Measurements from ENCODE around the gene STAG1.
"Not testable (repeated sequence)": the region's sequence is repeated elsewhere in the genome, so short reads cannot be mapped to it uniquely, and the experiment has no call there.

The STAG1 gene

DNA sequence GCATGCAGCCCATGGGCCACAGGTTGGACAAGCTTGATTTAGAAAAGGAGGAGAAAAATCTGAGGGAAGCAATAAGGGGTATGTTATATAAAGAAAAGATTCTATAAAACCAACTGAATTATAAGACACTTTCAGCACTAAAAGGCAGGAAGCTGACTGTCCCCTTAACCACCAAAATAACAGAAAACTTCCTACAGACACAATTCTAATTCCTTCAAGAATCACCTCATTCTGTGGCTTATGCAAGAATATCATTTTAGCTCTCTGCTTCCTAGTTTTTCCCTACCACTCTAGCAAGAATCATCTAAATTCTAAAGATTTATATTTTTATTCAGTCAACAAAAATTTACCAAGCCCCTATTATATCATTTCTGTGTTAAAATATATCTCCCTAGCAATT is 6.3 kb downstream of the STAG1 start:
- no peak for DNase-seq (ENCODE audit: low read depth, low spot score)

DNA sequence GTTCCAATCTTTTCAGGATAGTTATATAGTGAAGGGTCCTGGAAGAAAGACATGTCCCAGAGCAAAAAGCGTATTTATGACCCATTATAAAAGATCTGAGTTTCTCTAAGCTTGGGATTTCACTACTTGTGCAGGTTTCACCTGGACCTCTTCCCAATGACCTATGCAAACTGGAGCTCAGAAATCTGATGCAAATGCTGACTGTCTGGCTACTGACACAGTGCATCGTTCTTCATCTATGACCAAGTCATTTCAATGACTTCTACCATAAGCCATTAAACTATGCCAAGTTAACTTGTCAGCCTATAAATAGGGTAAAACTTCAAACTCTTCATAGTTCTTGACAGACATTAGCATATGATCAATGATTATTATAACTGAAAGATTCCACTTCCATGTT is 11.1 kb downstream of the STAG1 start:
- no peak for DNase-seq (ENCODE audit: low read depth, low spot score)

DNA sequence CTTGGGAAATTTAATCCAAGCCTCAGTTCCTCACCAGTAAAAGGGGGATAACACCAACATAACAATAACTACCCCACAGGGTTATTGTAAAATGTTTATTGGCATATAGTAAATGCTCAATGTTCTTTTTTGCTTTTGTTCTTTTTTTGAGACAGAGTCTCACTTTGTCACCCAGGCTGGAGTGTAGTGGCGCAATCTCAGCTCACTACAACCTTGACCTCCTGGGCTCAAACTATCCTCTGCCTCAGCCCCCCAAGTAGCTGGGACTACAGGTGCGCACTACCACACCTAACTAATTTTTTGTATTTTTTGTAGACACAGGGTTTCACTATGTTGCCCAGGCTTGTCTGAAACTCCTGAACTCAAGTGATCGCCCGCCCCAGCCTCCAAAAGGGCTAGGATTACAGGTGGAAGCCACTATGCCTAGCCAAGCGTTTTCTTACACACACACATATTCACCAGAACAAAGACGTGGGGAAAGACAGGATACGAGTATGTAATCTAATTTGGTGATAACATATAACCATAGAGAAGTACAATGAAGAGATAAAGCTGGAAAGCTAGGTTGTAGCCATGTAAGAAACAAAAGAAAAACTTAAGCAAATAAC is 11.7 kb downstream of the STAG1 start:
- DNase-seq (ENCODE audit: low read depth, low spot score): no peak

DNA sequence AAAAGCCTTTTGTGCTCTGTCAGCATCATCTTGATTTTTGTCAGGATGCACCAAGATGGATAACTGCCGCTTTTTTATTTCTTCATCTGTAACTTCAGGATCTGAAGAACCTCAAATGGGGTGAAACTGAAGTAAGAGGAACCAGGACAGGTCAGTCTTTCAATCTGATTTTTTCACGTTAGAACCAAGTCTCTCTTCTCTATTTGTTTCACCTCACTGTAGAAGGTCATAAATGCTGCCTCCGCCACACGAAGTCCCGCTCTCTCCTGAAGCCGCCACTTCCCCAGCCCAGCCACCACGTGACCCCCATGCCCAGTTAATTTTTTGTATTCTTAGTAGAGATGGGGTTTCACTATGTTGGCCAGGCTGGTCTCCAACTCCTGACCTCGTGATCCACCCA is 15.2 kb downstream of the STAG1 start:
- DNase-seq (ENCODE audit: low read depth, low spot score): not testable (repeated sequence)

DNA sequence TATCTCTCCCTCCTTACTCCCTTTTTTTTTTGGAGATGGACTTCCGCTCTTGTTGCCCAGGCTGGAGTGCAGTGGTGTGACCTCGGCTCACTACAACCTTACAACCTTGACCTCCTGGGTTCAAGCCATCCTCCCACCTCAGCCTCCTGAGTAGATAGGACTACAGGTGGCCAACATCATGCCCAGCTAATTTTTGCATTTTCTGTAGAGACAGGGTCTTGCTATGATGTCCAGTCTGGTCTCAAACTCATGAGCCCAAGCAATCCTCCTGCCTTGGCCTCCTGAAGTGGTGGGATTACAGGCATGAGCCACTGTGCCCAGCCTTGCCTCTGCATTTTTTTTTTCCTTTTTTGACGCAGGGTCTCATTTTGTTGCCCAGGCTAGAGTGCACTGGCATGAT is 17.1 kb downstream of the STAG1 start:
- DNase-seq (ENCODE audit: low read depth, low spot score): no peak

DNA sequence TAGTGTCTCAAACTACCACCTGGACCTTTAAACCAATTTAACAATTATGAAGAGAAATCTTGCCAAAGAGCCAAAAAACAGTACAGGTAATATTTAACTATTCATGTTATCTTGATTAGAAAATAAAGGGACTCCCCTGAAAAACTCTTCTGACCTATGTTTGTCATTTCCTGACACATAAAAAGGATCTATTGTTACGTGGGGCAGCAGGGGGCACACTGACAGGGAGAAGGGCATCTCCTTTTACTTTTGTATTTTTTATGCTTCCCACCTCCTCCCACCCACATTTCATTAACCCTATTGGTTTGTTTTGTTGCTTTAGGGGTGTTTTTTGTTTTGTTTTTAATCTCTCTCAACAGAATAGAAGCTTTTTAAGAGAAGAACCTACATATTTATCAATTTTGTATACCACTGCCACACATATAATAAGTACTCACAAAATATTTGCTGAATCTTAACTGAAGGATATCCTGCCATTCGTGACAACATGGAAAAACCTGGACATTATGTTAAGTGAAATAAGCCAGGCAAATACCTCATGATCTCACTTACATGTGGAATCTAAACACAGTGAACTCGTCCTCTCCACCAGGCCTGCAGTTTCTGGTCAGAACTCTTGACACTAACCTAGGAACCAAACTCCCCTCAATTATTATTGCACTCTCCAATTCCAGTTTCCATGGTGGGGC is 17.7 kb downstream of the STAG1 start:
- DNase-seq (ENCODE audit: low read depth, low spot score): no peak

DNA sequence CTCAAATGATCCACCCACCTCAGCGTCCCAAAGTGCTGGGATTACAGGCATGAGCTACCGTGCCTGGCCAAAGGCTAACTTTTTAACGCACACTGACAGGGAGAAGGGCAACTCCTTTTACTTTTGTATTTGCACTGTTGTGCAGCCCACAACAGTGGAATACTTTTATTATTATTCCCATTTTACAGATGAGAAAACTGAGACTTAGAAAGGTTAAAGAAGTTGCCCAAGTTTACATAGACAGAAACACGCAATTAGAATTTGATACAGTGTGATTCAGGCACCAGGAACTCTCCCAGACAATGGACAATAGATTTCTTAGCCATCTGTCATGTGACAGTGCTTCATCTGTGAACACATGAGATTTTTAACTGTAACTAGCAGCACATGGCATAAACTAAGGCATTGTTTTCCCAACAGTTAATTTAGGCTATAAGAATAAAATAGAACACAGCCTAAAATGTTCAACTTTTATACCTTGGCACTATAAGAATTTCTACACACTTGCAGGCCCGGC is 18.8 kb downstream of the STAG1 start:
- no peak for DNase-seq (ENCODE audit: low read depth, low spot score)

DNA sequence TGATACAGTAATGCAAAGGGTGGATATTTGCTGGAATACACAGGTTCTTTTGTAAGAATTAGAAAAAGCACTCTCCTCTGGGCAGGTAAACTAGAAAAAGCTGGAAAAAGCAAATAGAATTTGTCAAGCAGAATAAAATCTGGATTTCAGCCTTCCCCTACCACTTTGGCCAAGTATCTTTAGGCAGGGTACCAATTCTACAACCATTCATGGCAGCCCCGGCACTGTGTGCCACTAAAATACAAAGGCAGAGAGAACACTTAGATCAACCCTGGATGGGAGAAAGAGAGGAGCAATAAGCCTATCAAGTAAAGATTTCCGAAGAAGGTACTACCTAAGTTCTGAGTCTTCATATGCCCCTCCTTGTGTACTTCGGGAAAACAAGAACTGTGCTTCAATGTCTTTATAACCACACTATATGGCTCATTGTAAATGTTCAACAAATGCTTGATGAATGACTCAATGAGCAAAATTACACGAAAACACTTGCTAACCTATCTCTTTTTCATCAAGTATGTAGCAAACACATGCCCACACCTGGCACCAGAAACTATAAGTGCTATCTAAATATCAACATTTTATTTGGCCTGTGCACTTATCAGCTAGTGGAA is 20.8 kb downstream of the STAG1 start:
- no peak for DNase-seq (ENCODE audit: low read depth, low spot score)

DNA sequence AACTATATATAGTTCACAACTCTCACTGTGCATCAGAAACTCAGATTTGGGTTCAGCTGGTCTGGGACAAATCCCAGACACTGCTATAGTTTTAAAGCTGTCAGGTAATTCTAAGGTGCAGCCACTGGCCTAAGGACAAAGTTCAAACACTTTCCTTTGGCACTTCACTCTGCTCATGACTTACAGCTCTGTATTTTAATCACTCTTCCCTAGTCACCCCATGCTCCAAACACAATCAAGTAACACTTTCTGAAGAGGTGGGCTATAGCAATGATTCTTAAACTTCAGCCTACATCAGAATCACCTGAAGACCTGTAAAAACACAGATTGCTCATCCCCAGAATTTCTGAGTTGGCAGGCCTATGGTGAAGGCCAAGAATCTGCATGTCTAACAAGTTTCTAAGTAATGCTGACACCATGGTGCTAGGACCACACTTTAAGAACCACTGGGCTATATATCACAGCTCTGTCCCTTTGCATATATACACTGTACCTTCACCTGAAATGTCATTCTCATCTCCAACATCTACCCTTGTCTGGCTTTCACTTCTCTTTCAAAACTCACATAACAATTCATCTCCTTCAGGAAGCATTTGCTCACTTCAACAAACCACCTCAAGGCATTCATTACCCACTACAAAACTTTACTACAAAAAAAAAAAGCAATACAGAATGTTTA is 21.4 kb downstream of the STAG1 start:
- no peak for DNase-seq (ENCODE audit: low read depth, low spot score)

DNA sequence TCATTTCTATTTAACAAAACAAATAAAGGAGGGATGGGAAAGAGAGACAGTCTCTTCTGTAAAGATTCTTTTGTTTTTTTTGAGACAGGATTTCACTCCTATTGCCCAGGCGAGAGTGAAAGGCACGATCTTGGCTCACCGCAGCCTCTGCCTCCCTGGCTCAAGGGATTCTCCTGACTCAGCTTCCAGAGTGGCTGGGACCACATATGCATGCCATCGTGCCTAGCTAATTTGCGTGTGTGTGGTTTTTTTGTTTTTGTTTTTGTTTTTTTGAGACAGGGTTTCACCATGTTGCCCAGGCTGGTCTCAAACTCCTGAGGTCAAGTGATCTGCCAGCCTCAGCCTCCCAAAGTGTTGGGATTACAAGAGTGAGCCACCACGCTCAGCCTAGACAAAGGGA is 23.3 kb downstream of the STAG1 start:
- DNase-seq (ENCODE audit: low read depth, low spot score): no peak

DNA sequence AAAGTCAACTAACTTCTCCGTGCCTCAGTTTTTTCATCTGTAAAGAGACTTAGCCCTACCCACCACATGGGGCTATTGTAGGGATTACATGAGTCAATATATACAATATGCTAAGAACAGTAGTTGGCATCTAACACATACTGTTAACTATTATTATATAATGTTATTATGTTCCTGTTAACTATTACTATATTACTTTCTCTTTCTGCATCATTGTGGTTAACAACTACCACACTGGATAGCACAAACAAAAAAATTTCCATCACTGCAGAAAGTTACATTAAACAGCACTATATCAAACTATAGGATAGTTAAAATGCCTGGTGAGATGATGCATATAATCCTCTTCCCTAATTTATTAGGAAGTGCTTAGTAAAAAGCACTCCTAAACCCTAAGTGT is 23.7 kb downstream of the STAG1 start:
- DNase-seq (ENCODE audit: low read depth, low spot score): no peak

DNA sequence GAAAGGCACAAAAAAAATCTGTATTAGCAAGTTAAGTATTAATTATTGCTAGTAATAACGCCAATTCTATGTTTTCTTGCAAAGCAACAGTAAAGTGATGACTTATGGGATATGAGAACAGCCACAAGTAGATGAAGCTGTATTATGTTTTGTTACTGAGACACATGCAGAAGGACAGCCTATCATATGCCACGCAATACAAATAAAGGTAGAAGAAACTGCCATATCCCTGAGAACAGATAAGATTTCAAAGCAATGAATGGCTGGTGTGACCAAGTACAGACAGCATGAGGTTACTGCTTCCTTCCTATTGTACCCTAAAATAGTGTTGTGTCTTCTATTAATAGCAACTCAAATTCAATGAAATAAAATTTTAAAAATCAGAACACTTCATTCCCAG is 26.7 kb downstream of the STAG1 start:
- DNase-seq (ENCODE audit: low read depth, low spot score): no peak

DNA sequence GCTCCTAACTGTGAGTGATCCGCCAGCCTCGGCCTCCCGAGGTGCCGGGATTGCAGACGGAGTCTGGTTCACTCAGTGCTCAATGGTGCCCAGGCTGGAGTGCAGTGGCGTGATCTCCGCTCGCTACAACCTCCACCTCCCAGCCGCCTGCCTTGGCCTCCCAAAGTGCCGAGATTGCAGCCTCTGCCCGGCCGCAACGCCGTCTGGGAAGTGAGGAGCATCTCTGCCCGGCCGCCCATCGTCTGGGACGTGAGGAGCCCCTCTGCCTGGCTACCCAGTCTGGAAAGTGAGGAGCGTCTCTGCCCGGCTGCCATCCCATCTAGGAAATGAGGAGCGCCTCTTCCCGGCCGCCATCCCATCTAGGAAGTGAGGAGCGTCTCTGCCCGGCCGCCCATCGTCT is 29.3 kb downstream of the STAG1 start:
- not testable (repeated sequence) for DNase-seq (ENCODE audit: low read depth, low spot score)

DNA sequence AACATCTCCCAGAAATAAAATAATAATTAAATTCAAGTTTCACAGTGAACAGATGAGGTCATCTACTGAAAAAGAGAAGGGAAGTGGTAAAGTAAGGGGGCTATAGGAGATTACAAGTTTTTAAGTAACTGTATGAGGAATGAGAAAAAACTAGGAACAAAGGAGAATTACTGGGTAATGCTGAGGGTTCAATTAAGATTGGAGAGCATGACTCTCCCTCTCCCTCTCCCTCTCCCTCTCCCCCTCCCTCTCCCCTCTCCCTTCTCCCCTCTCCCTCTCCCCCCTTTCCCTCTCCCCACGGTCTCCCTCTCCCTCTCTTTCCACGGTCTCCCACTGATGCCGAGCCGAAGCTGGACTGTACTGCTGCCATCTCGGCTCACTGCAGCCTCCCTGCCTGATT is 29.8 kb downstream of the STAG1 start:
- DNase-seq (ENCODE audit: low read depth, low spot score): not testable (repeated sequence)

DNA sequence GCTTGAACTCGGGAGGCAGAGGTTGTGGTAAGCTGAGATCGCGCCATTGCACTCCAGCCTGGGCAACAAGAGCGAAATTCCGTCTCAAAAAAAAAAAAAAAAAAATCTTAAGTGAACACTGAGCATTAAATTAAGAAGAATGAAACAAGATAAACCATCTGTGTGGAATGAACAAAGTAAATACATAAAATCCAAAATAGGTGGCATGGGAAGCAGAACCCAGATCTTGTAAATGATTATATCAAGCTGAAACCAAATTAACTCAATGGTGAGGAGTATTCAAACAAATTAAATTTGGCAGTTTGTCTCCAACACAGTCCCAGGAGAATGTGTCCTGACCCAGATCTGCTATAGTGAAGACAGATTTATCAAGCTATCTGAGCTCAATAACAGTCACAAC is 32.1 kb downstream of the STAG1 start:
- DNase-seq (ENCODE audit: low read depth, low spot score): no peak

DNA sequence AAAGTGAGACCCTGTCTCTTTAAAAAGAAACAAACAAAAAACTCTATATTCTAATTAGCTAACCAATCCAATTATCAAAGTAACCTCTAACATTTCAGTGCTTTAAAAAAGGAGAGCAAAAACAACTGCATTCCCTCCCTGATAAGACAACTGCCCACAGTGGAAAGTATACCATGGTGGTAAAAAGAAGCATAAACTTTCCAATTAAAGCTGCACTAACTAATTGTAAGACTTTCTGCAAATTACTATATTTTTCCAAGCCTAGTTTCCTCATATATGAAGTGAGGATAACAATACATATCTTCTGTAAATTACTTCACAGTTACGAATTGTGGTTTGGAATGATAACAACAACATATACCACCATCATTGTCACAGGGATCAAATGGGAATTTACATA is 35.5 kb downstream of the STAG1 start:
- no peak for DNase-seq (ENCODE audit: low read depth, low spot score)

DNA sequence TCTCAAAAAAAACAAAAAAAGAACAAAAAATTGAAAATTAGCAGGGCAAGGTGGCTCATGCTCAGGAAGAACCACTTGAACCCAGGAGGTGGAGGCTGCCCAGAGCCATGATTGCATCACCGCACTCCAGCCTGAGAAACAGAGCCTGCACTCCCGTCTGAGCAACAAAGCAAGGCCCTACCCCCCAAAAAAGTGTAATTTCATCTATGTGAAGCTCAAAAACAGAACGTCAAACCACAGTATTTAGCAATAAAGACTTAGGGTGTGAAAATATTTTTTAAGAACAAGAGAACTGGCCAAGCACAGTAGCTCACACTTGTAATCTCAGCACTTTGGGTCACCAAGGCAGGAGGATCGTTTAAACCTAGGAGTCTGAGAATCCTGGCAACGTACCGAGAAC is 38.2 kb downstream of the STAG1 start:
- DNase-seq (ENCODE audit: low read depth, low spot score): no peak

DNA sequence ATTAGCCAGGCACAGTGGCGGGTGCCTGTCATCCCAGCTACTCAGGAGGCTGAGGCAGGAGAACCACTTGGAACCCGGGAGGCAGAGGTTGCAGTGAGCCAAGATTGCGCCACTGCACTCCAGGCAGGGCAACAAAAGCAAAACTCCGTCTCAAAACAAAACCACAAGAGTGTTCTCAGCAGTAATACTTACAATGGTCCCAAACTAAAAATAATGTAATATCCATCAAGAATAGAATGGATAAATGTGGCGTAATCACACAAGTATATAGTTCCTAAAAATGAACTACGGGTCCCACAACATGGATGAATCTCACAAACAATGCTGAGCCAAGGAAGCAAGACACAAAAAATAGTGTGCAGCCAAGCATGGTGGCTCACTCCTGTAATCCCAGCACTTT is 39.2 kb downstream of the STAG1 start:
- DNase-seq (ENCODE audit: low read depth, low spot score): no peak

DNA sequence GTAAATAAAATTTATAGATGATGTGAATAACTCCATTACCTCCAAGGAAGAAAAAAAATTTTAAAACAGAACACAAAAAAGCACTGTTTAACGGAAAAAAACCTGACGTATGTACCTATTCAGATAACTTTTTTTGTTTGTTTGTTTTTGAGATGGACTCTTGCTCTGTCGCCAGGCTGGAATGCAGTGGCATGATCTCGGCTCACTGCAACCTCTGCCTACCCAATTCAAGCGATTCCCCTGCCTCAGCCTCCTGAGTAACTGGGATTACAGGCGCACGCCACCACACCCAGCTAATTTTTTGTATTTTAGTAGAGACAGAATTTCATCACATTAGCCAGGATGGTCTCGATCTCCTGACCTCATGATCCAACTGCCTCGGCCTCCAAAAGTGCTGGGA is 40.3 kb downstream of the STAG1 start:
- DNase-seq (ENCODE audit: low read depth, low spot score): not testable (repeated sequence)

DNA sequence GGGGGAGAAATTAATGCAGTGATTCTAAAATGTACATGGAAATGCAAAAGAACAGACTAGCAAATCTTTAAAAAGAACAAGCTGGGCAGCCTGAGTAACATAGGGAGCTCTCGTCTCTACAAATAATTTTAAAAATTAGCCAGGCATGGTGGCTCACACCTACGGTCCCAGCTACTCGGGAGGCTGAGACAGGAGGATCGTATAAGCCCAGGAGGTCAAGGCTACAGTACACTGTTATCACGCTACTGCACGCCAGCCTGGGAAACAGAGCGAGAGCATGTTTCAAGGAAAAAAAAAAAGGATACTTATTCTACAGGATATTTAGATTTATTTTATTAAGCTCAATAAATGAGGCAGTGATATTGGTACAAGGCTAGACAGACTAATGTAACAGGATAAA is 40.9 kb downstream of the STAG1 start:
- DNase-seq (ENCODE audit: low read depth, low spot score): no peak

DNA sequence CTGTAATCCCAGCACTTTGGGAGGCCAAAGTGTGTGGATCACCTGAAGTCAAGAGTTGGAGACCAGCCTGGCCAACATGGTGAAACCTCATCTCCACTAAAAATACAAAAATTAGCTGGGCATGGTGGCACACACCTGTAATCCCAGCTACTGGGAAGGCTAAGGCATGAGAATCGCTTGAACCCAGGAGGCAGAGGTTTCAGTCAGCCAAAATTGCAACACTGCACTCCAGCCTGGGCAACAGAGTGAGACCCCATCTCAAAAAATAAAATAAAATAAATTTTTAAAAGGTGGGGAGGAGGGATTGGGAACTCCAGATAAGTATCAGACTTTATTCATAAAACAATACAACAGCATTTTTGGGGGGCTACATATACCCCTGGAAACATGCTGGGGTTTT is 42.4 kb downstream of the STAG1 start:
- DNase-seq (ENCODE audit: low read depth, low spot score): not testable (repeated sequence)

DNA sequence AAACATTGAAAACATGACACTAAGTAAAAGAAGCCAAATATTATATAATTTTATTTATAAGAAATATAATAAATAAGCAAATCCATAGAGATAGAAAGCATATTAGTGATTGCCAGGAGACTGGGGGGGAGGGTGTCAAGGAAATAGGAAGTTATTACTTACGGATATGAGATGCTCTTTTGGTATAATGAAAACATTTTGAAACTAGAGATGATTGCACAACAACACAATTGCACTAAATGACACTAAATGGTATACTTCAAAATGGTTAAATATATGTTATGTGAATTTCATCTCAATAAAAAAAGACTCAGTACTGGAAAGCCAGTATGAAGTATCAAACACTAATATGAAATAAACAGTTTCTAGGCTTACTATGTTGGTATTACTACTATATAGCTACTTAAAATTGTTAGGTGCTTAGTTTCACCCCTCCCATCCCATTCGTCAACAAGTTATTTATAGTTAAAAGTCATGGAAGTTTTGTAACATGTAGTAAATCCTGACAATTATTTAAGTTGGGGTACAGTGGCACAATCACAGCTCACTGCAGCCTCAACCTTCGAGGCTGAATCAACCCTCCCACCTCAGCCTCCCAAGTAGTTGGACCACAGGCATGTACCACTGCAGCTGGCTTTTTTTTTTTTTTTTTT is 43.7 kb downstream of the STAG1 start:
- no peak for DNase-seq (ENCODE audit: low read depth, low spot score)
